ENCODE results near the gene POP4.
"Not testable (repeated sequence)": the region's sequence is repeated elsewhere in the genome, so short reads cannot be mapped to it uniquely, and the experiment has no call there.

POP4 gene

GRCh38 chr19:29612121-29612520, 6.0 kb downstream of the POP4 start:
- DNase-seq (ENCODE audit: low spot score), result no peak

DNA sequence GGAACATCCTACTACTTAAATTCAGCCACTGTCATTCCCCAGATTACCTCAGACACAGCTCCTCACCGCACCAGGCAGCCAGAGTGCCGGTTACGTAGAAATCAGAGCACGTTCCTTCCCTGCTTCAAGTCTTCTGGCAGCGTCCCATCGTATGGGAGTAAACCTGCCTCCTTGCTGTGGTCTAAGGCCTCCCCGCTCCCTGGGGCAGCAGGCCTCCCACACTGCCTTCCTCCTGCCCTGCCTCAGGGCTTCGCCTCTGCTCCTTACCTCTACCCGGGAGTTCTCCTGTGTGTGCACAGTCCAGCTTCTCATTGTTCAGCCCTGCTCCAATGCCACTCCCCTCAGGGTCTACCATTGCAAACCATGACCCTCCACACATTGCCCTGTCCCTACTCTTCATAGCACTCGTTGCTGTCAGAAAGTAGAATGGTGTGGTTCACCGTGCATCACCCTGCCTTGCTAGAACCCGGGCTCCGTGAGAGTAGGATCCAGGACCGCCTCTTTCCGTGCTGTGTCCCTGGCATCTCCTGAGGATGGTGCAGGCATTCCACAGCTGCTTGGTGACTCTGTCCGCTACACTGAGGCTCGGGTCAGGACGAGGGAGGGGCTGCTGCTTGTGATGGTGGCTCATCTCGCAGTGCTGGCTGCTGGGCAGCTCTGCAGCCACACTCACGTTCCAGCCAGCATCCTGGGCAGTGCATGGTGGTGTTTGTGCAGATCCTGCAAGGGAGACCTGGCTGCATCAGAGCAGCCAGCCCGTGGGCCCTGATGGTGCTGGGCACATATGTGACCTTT, 6.9 kb downstream of the POP4 start:
- DNase-seq (ENCODE audit: low spot score), result no peak

- no peak for DNase-seq (ENCODE audit: low spot score)
Measured at GRCh38 chr19:29614046-29614445, 8.0 kb downstream of the POP4 start.

DNA sequence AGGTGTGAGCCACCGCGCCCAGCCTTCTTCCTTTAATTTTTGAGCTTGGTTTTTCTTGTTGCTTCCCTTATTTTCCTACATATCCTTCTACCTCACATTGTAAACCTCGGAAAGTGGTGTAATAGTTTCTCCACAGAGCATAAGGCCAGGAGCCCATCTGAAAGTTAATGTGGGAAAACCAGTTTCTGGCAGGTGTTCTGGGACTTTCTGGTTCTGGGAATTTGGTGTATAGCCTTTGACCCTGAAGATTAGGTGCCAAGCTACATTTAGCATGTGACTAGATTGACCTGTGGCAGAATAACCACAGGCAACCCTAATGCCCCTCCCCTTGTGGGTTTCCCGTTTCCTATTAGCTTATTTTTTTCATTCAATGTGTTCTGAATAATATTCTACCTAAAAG, 8.7 kb downstream of the POP4 start:
- DNase-seq (ENCODE audit: low spot score), result no peak

GRCh38 chr19:29615891-29616425, 9.9 kb downstream of the POP4 start:
- DNase-seq (ENCODE audit: low spot score), result no peak

GRCh38 chr19:29616541-29616940, 10.5 kb downstream of the POP4 start:
- no peak for DNase-seq (ENCODE audit: low spot score)

- DNase-seq (ENCODE audit: low spot score), result no peak
Measured at GRCh38 chr19:29617366-29618266, 11.5 kb downstream of the POP4 start.

GRCh38 chr19:29618434-29618833, 12.4 kb downstream of the POP4 start:
- DNase-seq (ENCODE audit: low spot score), result no peak

DNA sequence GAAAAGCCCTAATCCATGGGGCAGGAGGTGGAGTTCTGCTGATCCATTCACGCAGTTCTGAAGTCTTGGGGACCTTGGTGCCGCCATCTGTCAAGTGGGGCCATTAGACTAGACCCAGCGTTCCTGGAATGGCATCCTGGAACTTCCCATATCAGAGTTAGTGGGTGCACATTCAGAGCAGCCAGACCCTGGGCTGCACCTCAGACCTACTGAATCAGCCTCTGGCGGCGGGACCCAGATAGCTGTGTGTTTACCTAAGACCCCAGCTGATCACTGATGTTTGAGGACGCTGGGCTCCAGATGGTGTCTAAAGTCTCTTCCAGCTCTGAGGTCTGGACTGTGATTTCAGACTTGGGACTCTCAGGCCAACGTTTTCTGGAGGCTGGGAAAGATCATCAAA, 12.8 kb downstream of the POP4 start:
- no peak for DNase-seq (ENCODE audit: low spot score)

- no peak for DNase-seq (ENCODE audit: low spot score)
Measured at GRCh38 chr19:29620931-29621351, 14.9 kb downstream of the POP4 start.

DNA sequence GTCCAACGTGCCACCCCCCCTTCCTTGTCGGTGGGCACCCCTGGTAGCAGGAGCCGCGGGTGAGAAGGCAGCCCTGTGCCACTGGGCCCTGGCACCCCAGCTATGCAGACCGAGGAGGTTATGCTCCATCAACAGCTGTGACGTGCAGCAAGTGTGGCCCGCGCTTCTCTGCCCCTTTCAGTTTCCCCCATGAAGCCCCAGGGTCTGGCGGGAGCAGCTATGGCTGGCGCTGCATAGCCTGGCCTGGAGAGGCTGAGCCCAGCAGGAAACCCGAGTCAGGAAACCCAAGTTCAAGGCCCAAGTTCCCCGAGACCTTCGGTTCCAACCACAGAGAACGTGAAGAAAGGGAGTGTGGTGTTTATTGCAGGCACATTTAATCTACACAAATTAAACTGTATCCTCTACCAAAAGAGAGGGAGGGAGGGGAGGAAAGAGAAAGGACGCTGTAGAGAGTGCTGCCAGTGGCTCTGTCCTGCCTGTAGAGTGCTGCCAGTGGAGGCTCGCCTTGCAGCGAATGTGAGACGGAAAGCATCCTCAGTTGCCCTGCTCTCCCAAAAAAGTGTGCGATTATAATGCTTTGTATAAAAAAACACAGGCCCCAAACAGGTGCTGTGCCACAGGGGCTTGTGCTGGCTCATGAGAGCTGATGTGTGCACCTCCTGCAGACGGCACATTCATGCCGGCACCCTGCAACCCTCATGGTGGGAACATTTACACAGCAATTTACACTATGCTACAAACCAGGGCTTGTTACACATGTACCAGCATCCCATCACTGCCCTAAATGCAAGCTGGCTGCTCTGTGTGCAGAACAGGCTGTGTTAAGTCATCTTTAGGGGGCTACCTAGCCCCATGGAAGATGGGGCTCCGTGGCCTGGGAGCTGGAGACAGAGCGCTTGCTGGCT, 16.3 kb downstream of the POP4 start:
- peak; percentile 74 for DNase-seq (ENCODE audit: low spot score)

DNA sequence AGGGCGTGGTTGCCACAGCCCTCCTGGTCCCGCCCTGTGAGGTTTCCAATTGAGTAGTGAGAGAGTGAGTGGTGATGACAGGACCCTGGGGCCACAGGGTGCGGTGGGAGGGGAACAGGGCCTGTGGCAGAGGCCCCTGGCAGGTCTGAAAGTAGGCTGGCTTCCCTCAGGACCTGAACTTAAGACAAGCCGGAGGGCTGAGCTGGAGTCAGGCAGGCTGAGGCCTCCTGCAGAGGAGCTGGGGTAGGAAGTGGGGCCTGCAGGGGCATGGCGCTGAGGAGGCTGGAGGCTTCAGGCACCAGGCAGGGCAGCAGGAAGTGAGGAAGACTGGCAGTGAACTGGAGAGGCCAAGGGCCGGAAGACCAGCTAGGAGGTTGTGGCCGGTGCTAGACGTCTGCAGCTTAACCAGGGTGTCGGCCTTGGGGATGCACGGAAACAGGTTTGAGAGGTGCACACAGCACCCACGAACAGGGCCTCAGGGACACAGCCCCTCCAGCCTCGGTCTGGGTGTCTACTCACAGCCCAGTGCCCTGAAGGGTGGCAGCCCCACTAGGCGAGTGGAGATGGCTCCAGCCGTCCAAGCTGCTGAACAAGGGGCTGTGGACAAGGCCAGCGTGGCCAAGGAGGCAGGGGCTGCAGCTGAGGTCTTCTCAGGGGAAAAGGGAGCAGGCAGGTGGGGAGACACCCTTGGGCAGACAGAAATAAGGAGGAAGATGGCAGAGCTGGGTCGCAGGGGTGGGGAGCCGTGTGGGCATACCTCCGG, 17.8 kb downstream of the POP4 start:
- DNase-seq (ENCODE audit: low spot score), result no peak

GRCh38 chr19:29624489-29625185, 18.6 kb downstream of the POP4 start:
- no peak for DNase-seq (ENCODE audit: low spot score)

DNA sequence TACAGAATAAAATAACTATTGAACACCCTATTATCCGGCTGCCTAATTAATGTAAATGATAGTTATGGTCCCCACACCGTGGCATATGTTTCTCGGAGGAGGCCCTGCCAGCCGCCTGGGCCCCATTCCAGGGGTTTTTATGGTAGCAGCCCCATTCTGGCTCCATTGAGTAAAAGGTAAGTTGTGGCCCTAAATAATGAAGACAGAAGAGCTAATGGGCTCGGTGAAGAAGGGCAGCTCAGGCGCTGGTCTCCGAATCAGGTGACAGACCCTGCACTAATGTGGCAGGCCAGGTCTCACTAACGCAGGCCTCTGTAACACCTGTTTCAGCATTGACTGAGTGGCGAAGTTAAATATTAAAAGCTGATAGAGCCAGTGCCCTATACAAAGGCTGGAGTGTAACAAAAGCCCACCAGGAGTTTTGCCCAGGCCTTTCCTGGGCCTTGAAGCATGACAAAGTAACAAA, 19.1 kb downstream of the POP4 start:
- DNase-seq (ENCODE audit: low spot score), result no peak

GRCh38 chr19:29626386-29626785, 20.3 kb downstream of the POP4 start:
- no peak for DNase-seq (ENCODE audit: low spot score)

DNA sequence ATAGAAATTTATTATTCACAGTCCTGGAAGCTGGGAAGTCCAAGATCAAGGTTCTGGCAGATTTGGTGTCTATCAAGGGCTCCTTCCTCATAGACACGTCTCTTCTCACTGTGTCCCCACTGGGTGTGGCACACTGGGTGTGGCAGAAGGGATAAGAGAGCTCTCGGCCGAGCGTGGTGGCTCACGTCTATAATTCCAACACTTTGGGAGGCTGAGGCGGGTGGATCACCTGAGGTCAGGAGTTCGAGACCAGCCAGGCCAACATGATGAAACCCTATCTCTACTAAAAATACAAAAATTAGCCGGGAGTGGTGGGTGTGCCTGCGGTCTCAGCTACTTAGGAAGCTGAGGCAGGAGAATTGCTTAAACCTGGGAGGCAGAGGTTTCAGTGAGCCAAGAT, 20.7 kb downstream of the POP4 start:
- not testable (repeated sequence) for DNase-seq (ENCODE audit: low spot score)

DNA sequence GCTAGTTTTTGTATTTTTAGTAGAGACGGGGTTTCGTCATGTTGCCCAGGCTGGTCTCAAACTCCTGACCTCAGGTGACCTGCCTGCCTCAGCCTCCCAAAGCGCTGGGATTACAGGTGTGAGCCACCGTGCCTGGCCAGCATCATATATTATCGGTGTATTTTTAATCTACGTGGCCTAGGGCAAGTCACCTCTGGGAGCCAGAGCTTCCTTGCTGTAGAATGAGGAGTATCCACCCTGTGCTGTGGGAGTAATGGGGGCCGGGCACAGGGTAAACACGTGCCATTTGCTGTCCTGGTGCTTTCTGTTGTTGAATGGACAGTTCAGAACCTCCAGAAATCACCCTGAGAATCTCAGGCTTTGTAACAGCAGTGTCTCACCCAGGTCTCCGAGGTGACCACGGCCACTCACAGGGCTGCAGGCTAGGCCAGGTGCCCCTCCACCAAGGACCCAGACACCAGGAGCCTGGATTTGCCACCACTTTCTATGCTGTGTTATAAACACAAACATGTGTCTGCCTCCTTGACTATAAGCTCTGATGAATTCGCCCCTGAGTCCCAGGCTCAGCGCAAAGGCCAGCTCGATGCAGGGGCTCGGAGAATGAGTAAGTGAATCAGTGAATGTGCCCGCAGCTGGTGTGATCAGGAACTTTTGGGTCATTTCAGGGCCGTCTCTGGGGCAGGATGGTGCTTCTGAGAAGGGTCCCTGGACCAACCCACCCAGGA, 22.7 kb downstream of the POP4 start:
- no peak for DNase-seq (ENCODE audit: low spot score)

- no peak for DNase-seq (ENCODE audit: low spot score)
Measured at GRCh38 chr19:29629836-29630534, 23.9 kb downstream of the POP4 start.

DNA sequence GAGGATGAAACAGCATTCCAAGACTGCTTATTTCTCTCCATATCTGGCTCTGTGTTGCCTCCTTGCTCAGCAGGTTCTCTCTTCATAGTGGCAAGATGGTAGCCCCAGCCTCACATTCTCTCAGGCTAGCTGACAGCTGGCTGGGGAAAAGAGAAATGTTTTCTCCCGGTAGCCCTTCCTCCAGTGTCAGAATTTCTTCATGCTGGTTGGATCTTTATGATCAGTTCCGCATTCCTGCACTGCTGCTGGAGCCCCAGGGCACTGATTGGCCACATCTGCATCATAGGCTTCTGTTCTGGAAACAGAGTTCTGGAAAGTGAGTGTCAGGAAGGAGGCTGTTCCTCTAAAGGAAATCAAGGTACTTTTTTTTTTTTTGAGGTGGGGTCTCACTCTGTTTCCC, 24.6 kb downstream of the POP4 start:
- DNase-seq (ENCODE audit: low spot score), result no peak
